Astrocyte of the hippocampus (primary cell): Measurements from ENCODE around the gene BCOR.
A peak's percentile ranks its signal among the peaks of the same experiment; 100 is the strongest.

Experiments used
- DNase-seq: peaks from one replicate; pipeline ENCODE4 v3.0.0; 2011; ENCODE audit warnings: low read depth, low spot score

BCOR gene

DNA sequence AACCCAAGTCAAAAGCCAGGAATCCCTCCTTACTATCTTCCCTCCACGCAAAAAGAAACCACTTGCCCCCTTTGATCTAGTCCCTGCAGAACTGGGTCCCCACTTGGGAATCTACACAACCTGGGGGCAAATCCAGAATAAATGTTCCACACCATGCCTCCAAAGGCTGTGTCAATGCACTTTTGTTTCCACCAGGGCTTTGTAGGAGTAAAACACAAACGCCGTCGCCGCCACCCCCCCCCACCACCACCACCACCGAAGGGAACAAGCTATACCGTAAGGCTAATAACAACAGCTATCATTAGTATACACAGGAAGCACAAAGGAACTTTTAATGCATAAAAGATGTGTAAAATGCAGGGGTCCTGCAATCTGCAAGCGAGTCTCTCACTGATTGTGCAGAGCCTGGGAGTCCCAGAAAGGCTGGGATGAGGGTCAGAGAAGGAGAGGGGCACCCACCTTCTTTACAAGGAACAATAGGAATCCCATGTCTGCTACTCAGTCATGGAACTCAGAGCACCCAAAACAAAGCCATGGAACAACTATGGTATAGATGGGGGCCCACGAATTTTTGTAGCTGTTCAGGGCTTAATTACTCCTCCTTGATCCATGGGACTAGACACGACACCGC is 13.2 kb downstream of the BCOR start:
- no peak for DNase-seq

DNA sequence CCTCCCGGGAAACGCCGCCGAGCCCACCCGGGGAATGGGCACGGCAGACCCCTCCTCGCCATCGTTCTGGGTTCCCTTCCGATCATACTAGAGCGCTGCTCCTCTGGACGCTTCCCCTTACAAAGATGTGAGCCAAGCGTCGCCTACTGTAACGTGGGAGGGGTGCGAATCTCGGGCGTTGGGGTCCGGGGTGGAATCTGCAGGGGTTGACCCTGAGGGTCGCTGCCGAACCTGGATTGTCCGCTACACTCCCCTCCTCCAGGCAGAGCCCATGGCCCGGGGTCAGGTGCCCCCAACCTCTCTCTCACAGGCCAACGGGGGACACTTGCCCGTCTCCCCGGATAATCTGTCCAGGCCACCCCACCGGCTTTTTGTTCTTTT is 13.8 kb downstream of the BCOR start:
- no peak for DNase-seq

GRCh38 chrX:40083120-40083978 is 14.4 kb downstream of the BCOR start:
- DNase-seq: peak; percentile 44

DNA sequence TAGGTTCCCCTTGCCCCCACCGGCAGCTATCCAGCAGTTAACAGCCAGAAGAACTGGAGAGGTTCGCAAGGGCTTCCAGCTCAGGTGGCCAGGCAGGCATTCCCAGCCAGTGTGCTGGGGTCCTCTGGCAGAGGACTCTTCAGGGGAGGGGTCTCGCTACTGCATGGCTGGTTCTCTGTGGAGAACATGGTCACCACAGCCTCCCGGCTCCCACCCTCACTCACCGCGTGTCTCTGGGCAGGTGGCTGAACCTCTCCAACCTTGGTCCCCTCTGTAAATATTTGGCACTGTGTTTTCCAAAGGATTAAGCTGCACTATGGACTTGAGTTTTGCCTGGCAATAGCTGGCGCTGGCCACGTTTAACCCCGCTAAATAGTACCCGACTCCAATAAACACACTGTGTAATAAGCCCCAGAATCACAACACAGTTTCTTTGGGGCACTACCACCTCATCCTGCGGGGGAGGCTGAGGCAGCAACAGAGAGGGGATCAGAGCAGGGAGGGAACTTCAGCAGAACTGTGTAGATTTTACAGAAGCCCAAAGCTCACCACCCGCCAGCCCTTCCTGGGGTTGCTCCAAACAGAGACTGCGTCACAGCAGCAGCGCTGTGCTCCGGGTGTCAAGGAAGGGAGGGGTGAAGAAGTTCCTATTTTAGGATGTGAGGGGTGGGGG is 15.2 kb downstream of the BCOR start:
- DNase-seq: no peak

DNA sequence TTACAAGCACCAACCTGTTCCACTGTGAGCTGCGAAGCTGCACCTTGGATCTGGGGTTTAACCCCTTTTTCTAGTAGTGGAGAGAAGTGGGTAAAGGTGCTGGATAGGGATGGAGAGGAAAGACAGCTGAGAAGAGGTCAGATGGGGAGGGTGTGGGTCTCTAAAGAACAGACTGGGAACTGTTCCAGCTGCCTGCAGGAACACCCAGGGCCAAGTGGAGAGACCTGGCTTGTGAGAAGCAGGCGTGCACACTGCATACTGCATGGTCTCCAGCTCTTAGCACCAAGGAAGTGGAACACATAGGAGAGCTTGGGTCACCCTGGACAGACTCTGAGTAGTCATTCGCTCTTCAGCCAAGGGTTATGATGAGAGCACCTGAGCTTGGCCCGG is 16.1 kb downstream of the BCOR start:
- no peak for DNase-seq

DNA sequence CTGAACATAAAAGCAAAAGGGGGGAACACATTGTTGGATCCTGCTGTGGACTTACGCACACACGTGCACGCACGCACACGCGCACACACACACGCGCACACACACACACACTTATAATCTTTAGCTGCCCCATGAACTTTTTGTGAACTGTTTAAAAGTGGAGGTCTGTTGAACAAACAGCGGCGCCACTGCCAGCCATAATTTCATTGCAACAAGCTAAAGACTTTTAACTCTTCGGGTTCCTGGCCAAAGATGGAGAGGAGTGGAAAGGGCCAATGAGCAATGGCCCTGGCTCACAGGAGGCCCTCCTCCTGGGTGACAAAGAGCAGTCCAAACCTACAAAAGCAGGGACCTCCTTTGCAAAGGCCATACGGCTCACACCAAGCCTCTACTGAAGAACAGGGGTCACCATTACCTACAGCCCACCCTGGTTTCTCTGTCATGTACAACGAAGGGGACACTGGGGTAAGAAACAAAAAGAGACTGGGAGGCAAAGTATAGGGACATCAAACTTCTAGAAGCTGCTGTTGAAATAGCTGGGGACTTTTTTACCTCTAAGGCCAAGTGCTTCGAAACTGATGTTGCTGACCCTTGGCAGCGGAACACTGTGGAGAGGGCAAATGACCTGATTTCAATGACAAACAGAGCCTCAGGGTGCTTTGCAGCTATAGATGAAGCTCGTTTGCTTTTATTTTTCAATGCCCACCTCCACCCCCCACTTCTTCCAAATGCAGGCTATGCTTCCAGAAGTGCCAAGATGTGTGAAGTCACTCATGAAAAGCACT is 16.7 kb downstream of the BCOR start:
- DNase-seq: no peak

- DNase-seq: no peak
Observed at GRCh38 chrX:40079572-40079971, 18.2 kb downstream of the BCOR start.

- DNase-seq: peak; percentile 37
Observed at GRCh38 chrX:40078489-40079227, 19.1 kb downstream of the BCOR start.

GRCh38 chrX:40077906-40078305 is 19.9 kb downstream of the BCOR start:
- no peak for DNase-seq

DNA sequence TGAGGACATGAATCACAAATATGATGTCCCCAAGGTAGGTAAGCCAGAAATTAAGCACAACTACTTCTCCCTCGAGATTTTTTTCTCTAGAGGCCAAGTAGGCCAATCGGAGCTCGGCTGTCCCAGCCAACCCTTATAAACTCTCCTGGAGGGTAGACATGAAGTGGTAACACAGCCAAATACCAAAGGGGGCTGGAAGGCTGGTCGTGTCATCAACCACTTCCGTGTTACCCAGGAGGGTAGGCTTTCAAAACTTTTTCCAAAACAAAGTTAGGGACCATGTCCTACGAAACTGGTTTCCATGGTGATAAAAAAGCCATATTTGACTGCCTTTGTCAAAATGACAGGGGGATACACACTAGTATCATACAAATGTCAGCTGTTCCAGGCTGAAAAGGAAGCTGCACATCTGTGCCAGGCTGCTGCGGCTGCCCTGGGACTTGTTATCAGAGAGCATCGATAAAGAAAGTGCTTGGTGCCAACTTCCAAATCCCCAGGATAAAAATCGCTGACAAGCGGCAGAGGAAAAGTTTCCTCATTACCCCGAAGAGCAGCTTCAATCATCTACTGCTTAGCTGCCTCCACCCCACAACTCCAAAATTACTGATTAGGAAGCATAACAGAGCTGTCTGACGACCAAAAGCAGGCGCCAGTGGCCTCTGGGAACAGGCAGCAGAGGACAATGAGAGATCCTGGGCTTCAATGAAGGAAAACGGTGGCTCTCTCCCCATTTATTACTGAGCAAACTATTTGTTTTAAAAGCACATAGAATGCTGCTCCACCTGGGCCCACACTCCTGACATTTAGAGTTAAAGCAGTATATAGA is 20.8 kb downstream of the BCOR start:
- DNase-seq: peak; percentile 17

- DNase-seq: no peak
Observed at GRCh38 chrX:40074959-40075332, 22.8 kb downstream of the BCOR start.

- no peak for DNase-seq
Observed at GRCh38 chrX:40074080-40074958, 23.4 kb downstream of the BCOR start.

DNA sequence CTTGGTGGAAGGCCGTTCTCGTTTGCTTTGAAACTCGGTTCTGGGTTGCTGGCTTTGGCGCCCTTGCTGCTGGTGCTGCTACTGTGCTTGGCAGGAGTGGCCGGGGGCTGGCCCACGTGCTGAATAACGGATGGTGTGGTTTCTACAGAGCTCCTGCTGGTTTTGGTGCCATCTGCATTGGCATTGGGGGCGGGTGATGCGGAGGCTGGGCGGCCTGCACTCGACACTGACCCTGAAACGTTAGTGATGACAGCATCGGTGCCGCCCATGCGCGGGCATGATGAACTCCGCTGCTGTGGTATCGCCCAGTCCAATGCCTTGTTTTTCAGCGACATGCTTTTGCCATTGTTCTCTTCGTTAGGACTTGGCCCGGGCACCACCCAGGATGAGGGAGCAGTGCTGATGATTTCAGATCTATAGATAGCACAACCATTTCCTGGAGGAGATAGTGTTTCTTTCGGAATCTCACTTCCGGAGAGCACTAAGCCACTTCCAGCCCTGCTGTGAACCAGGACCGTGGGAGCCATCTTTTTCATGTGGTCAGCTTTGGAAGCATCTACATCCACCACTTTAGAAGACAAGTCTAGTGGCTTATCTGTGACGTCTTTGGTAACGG is 24.2 kb downstream of the BCOR start:
- no peak for DNase-seq

GRCh38 chrX:40072246-40072645 is 25.5 kb downstream of the BCOR start:
- DNase-seq: no peak

- no peak for DNase-seq
Observed at GRCh38 chrX:40068048-40068447, 29.7 kb downstream of the BCOR start.

GRCh38 chrX:40066700-40067099 is 31.1 kb downstream of the BCOR start:
- DNase-seq: no peak

GRCh38 chrX:40065296-40066046 is 32.3 kb downstream of the BCOR start:
- DNase-seq: no peak

- DNase-seq: no peak
Observed at GRCh38 chrX:40064055-40064597, 33.6 kb downstream of the BCOR start.
